KBM-7 (cell line): ENCODE results near the gene KLC3.
"Not testable (repeated sequence)": the region's sequence is repeated elsewhere in the genome, so short reads cannot be mapped to it uniquely, and the experiment has no call there.

Experiments
- DNase-seq: peaks from one replicate; pipeline ENCODE4 v3.0.0-alpha.2; 2015
- in situ Hi-C: fragments of 300-500 bp; cut with MboI; formaldehyde crosslinking; loops from 2 replicates; pipeline ENCODE4 v1.14.3; 2020; ENCODE audit warnings: low sequenced_read_pairs, low pct_unique_long_range_greater_than_20kb, mixed read lengths

The KLC3 gene

GRCh38 chr19:45312285-45312684 is 28.3 kb upstream of the KLC3 start:
- in situ Hi-C loops, DNase-seq: not testable (repeated sequence)

GRCh38 chr19:45314708-45315245 is 25.8 kb upstream of the KLC3 start:
- no peak for DNase-seq
- in situ Hi-C loops: no loop called here

DNA sequence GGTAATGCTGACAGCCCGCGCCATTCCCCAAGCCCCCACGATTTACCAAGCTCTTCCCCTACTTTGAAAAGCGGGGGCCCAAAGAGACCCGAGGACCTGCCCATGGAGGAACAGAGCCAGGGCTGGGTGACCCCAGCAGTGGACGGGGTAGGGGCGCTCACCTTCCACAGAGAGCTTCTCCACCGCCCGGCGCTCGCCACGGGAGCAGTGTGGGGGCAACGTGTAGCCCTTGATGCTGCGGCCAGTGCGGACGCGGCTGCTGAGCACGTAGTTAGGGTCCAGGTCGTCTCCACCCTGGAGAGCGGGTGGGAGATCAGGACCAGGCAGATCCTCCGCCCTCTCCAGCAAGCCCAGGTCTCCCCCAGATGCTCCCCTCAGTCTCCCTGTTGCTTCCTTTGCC is 25.2 kb upstream of the KLC3 start:
- no peak for DNase-seq
- in situ Hi-C loops: no loop called here

GRCh38 chr19:45320997-45321775 is 19.4 kb upstream of the KLC3 start:
- in situ Hi-C loops: no loop called here
- no peak for DNase-seq

DNA sequence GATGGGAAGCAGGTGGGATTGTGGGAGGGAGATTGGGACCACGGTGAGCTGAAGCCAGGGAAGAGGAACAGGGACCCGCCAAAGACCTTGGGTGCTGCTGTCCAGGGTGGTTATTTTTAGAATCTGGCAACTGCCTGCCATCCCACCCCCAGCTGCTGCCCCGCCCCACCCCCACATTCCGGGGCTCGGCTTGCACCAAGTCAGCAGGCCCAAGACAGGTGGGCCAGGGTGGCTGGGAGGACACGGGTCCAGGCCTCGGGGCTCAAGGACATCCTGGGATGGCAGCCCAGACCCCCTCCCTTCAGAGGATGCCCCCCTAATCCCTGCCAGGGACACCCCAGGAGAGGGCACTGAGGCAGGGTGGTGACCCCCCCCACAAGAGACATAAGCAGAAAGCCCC is 18.7 kb upstream of the KLC3 start:
- no peak for DNase-seq
- in situ Hi-C loops: no loop called here

GRCh38 chr19:45322311-45322710 is 18.2 kb upstream of the KLC3 start:
- in situ Hi-C loops: no loop called here
- no peak for DNase-seq

DNA sequence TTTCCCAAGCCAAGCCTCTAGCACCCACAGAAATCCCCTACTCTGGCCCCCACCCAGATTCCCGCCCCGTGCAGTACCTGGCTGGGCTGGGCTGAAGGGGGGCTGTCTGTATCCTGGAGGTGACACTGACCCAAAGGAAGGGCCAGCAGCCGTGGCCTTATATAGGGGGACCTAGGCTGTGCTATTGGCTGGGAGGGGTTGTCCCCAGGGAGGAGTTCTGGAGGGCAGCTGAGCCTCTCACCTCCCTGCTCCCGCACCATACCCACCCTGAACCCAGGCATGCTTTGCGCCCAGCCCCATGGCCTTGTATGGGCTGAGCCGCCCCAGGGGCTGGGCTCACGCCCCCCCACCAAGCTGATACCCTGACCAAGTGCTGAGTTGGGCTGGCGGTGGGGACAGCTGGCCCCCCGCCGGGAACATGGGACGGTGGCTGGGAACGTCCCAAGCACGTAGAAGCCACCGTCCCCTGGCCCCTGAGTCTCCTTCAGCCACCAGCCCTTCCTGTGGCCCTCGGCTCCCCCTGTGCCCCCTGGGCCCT is 17.7 kb upstream of the KLC3 start, which contains the start of gene CKM:
Gene CKM, minus strand, starts transcription at position 132 of the 538 bp plus-strand sequence. CDS start 3,162 bp downstream, outside the sequence.
- in situ Hi-C loops: no loop called here
- no peak for DNase-seq

GRCh38 chr19:45323671-45324081 is 16.9 kb upstream of the KLC3 start:
- no peak for DNase-seq
- in situ Hi-C loops: no loop called here

- no peak for DNase-seq
- in situ Hi-C loops: no loop called here
Observed at GRCh38 chr19:45324349-45324907, 16.1 kb upstream of the KLC3 start.

DNA sequence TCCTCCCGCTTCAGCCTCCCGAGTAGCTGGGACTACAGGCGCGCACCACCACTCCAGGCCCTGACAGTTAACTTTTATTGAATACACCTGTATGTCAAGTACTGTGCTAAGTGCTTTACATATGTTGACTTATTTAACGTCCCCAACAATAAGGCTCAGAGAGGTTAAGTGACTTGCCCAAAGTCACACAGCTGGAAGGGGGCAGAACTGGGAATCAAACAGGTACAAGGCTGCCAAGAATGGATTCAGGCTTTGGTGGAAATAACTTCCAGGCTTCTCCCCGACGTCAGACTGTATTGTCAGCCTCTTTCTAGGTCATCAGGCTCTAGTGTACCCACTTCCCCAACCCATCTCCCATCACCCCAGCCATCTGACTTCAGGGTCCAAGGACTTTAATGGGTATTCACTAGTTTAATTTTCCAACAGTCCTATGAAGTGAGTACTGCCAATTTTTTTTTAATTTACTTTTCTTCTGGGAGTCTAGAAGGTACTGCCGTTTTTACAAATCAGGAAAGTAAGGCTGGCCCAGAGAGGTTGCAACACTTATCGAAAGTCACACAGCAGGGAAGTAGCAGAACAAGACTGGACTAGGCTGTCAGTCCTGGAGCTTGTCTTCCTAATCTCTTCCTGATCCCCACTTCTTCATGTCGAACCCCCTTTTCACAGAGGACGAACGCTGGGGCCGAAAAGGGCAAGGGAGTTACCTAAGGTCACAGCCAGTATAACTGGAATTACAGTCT is 13.0 kb upstream of the KLC3 start:
- no peak for DNase-seq
- in situ Hi-C loops: no loop called here

DNA sequence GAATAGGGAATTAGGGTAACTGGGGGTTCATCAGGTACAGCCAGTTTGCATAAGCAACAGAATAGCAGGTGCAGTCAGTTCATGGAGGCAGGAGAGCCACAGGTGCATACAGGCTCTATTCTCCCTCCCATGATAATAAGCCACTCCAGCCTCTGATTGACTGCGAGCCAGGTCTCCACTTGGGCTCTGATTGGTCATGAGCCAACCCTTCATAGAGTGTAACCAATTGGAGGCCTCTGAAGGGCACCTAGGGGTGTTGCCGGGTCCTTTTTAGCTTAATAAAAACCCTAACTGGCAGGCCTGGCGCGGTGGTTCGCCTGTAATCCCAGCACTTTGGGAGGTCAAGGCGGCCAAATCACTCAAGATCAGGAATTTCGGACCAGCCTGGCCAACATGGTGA is 9.1 kb upstream of the KLC3 start:
- in situ Hi-C loops: no loop called here
- DNase-seq: no peak

DNA sequence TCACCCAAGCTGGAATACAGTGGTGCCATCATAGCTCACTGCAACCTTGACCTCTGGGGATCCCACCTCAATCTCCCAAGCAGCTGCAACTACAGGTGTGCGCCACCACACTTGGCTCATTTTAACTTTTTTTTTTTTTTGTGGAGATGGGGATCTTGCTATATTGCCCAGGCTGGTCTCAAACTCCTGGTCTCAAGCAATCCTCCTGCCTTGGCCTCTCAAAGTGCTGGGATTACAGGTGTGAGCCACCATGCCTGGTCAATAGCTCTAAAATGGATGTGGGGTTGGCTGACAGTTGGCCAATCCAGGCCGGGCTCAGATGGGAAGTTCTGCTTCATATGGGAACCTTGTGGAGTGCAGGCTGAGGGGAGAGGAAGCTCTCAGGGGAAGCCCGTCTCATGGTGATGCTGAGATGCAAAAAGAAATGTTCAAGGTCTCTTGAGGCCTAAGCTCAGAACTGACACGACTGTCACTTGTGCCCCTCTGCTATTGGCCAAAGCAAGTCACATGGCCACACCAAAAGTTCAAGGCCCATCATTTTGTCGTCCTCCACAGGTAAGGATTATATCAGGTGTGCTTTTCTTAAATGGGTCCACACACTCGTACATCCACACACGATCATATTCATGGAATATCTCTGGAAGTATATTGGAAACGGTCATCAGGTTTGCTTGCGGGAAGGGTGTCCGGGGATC is 6.8 kb upstream of the KLC3 start:
- in situ Hi-C loops: no loop called here
- DNase-seq: no peak

GRCh38 chr19:45334881-45335280 is 5.7 kb upstream of the KLC3 start:
- DNase-seq, in situ Hi-C loops: not testable (repeated sequence)

GRCh38 chr19:45336696-45337251 is 3.8 kb upstream of the KLC3 start:
- in situ Hi-C loops: no loop called here
- no peak for DNase-seq

DNA sequence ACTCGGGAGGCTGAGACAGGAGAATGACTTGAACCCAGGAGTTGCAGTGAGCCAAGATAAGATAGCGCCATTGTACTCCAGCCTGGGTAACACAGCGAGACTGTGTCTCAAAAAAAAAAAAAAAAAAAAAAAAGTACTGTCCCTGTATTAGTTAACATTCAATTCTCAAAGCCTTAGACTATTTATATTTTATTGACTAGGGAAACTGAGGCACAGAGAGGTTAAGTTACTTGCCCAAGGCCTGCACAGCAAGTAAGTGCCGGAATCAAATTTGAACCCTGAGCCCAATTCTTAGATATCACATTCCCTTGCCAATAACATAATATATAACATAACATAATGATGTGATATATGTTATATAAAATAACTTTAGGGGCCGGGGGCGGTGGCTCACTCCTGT is 921 bp upstream of the KLC3 start:
- in situ Hi-C loops: no loop called here
- DNase-seq: no peak

DNA sequence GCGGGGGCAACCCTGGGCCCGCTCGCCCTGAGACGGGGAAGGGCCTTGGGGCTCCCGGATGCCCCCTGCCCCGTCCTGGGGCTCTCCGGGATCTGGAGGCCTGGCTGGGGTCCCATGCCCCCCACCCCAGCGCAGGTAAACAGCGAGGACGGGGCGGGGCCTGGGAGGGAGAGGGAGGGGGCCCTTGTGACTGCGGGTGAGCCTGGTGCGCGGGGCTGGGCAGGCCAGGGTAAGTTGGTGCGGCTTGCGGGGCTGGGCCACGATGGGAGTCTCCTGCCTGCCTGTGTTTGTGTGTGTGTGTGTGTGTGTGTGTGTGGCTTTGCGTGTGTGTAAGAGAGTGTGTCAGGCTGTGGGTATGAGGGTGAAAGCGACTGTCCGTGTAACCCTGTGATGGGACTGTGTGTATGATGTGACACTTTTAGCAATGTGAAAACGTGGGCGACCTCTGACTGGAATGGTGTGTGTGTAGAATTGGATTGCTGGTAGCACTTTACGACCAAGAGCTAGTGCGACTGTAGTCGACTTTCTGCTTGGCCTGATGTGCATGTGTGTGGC is 426 bp downstream of the KLC3 start:
- in situ Hi-C loops: no loop called here
- DNase-seq: peak; percentile 35

GRCh38 chr19:45342911-45343310 is 2.4 kb downstream of the KLC3 start:
- in situ Hi-C loops: no loop called here
- DNase-seq: no peak

GRCh38 chr19:45344621-45345505 is 4.3 kb downstream of the KLC3 start:
- in situ Hi-C loops: no loop called here
- DNase-seq: no peak
